Neural progenitor cell (in vitro differentiated cells): ENCODE results near the gene EDC4. TPM values are rescaled to one million over a fixed set of nuclear protein-coding genes. Genes with fewer than 3 reads are reported as not detected.

Experiments used
- DNase-seq: peaks from one replicate; pipeline ENCODE4 v3.0.0-alpha.2; 2016; ENCODE audit warnings: low spot score
- H2AFZ ChIP-seq: fragments of 200-600 bp; sonication (generic); replicated peaks from 2 replicates; pipeline ENCODE4 v1.6.1; 2016; ENCODE audit warnings: antibody characterized with exemption
- H3F3A ChIP-seq: fragments of 200-600 bp; sonication (generic); 2 replicates; pipeline ENCODE4 v1.6.1; 2016; ENCODE audit warnings: antibody characterized with exemption, low read depth
- H3K27ac ChIP-seq: fragments of 200-600 bp; sonication (generic); 2 replicates; pipeline ENCODE4 v1.5.1; 2016; ENCODE audit warnings: mild to moderate bottlenecking
- H3K27me3 ChIP-seq: fragments of 200-600 bp; sonication (generic); 2 replicates; pipeline ENCODE4 v1.6.1; 2016; ENCODE audit warnings: mild to moderate bottlenecking, moderate library complexity
- H3K36me3 ChIP-seq: fragments of 200-600 bp; sonication (generic); 2 replicates; pipeline ENCODE4 v1.5.1; 2016
- H3K4me1 ChIP-seq: fragments of 200-600 bp; sonication (generic); 2 replicates; pipeline ENCODE4 v1.6.1; 2016; ENCODE audit warnings: mixed run types
- H3K4me2 ChIP-seq: fragments of 200-600 bp; sonication (generic); 2 replicates; pipeline ENCODE4 v1.6.1; 2016
- H3K4me3 ChIP-seq: fragments of 200-600 bp; sonication (generic); 2 replicates; pipeline ENCODE4 v1.5.1; 2016
- H3K79me2 ChIP-seq: fragments of 200-600 bp; sonication (generic); 2 replicates; pipeline ENCODE4 v1.6.1; 2016; ENCODE audit warnings: low read depth
- H3K9ac ChIP-seq: fragments of 200-600 bp; sonication (generic); 2 replicates; pipeline ENCODE4 v1.6.1; 2016
- H3K9me3 ChIP-seq: fragments of 200-600 bp; sonication (generic); 2 replicates; pipeline ENCODE4 v1.5.1; 2016; ENCODE audit warnings: low read depth
- H4K20me1 ChIP-seq: fragments of 200-600 bp; sonication (generic); 2 replicates; pipeline ENCODE4 v1.6.1; 2016; ENCODE audit warnings: low read depth
- H3K27ac Mint-ChIP-seq: 3 replicates; pipeline ENCODE4 v1.8.0; 2021; ENCODE audit warnings: mixed read lengths
- H3K27me3 Mint-ChIP-seq: 2 replicates; pipeline ENCODE4 v1.8.0; 2022; ENCODE audit warnings: low read depth, mild to moderate bottlenecking, inconsistent platforms, moderate library complexity, mixed read lengths; ENCODE audit not compliant: insufficient read depth
- H3K36me3 Mint-ChIP-seq: 3 replicates; pipeline ENCODE4 v1.8.0; 2021; ENCODE audit warnings: mixed read lengths
- H3K4me1 Mint-ChIP-seq: 3 replicates; pipeline ENCODE4 v1.8.0; 2021; ENCODE audit warnings: mixed read lengths
- H3K4me3 Mint-ChIP-seq: 3 replicates; pipeline ENCODE4 v1.8.0; 2021; ENCODE audit warnings: mild to moderate bottlenecking, moderate library complexity, mixed read lengths
- H3K9me3 Mint-ChIP-seq: 3 replicates; pipeline ENCODE4 v1.8.0; 2020; ENCODE audit warnings: mixed read lengths
- CTCF ChIP-seq: fragments of 200-600 bp; sonication (generic); IDR thresholded peaks from 2 replicates; pipeline ENCODE4 v1.5.1; 2017; ENCODE audit warnings: antibody characterized with exemption, mild to moderate bottlenecking
- EZH2 ChIP-seq: fragments of 200-600 bp; sonication (generic); IDR thresholded peaks from 2 replicates; pipeline ENCODE4 v1.6.1; 2017; ENCODE audit warnings: antibody characterized with exemption, mild to moderate bottlenecking, moderate library complexity
- EZH2phosphoT487 ChIP-seq: fragments of 200-600 bp; sonication (generic); IDR thresholded peaks from 2 replicates; pipeline ENCODE4 v1.6.1; 2017; ENCODE audit warnings: antibody characterized with exemption
- total RNA-seq: library from RNA; depleted of rRNA; stranded (reverse); fragments of >200 nt; gene quantifications from 2 replicates; pipeline ENCODE4 v1.2.3, GENCODE V29; 2015; ENCODE audit warnings: low replicate concordance

Gene EDC4
- total RNA-seq, 1 donor from 2014 or later: 32.7 TPM

- no peaks in the 10 kb centered on the region for H3K79me2 ChIP-seq
- no peak overlapping the region for H3K4me3 ChIP-seq
- Mint-ChIP-seq H3K4me3 (no peak overlapping the region), H3K27me3 (peaks cover 2% of the 10 kb centered on the region), H3K36me3 (peaks cover 17% of the 10 kb centered on the region), H3K9me3 (no peaks in the 10 kb centered on the region), H3K27ac (no peak overlapping the region), H3K4me1 (peaks cover 4% of the 10 kb centered on the region)
- H3K9me3 ChIP-seq: no peaks in the 10 kb centered on the region
- peaks cover 20% of the 10 kb centered on the region for H3F3A ChIP-seq
- TF ChIP-seq EZH2phosphoT487 (no peak), CTCF (no peak), EZH2 (no peak)
- no peak overlapping the region for H3K4me2 ChIP-seq
- H4K20me1 ChIP-seq: peaks cover 26% of the 10 kb centered on the region
- DNase-seq: no peak
- no peaks in the 10 kb centered on the region for H3K36me3 ChIP-seq
- H2AFZ ChIP-seq: no peak overlapping the region
- H3K9ac ChIP-seq: no peak overlapping the region
- H3K4me1 ChIP-seq: peaks cover 11% of the 10 kb centered on the region
- H3K27me3 ChIP-seq: no peaks in the 10 kb centered on the region
- no peak overlapping the region for H3K27ac ChIP-seq
Observed at GRCh38 chr16:67881621-67882161, 8.8 kb downstream of the EDC4 start.

GRCh38 chr16:67882374-67883145 is 9.7 kb downstream of the EDC4 start:
- Histone ChIP-seq H2AFZ (no peak overlapping the region), H3K79me2 (no peaks in the 10 kb centered on the region), H3K36me3 (no peaks in the 10 kb centered on the region), H4K20me1 (peaks cover 26% of the 10 kb centered on the region), H3K27me3 (no peaks in the 10 kb centered on the region), H3K9me3 (no peaks in the 10 kb centered on the region), H3K4me1 (peaks cover 12% of the 10 kb centered on the region), H3K4me3 (no peak overlapping the region), H3K9ac (no peak overlapping the region), H3F3A (peaks cover 20% of the 10 kb centered on the region), H3K4me2 (no peak overlapping the region), H3K27ac (no peak overlapping the region)
- Mint-ChIP-seq H3K9me3 (no peaks in the 10 kb centered on the region), H3K36me3 (peaks cover 17% of the 10 kb centered on the region), H3K27ac (no peak overlapping the region), H3K27me3 (peaks cover 2% of the 10 kb centered on the region), H3K4me1 (peaks cover 4% of the 10 kb centered on the region), H3K4me3 (no peak overlapping the region)
- no peak for TF ChIP-seq EZH2
- TF ChIP-seq EZH2phosphoT487: no peak
- no peak for TF ChIP-seq CTCF
- no peak for DNase-seq

GRCh38 chr16:67883146-67883871 is 10.5 kb downstream of the EDC4 start:
- Histone ChIP-seq H3K27me3 (no peaks in the 10 kb centered on the region), H3K4me2 (no peak overlapping the region), H2AFZ (no peak overlapping the region), H3K9me3 (no peaks in the 10 kb centered on the region), H3K79me2 (no peaks in the 10 kb centered on the region), H3K4me3 (no peak overlapping the region), H3K9ac (no peak overlapping the region), H4K20me1 (peaks cover 26% of the 10 kb centered on the region), H3K36me3 (no peaks in the 10 kb centered on the region), H3F3A (peaks cover 27% of the 10 kb centered on the region), H3K4me1 (peaks cover 18% of the 10 kb centered on the region), H3K27ac (no peak overlapping the region)
- Mint-ChIP-seq H3K27me3 (peaks cover 2% of the 10 kb centered on the region), H3K36me3 (peaks cover 17% of the 10 kb centered on the region), H3K9me3 (no peaks in the 10 kb centered on the region), H3K4me1 (peaks cover 4% of the 10 kb centered on the region), H3K4me3 (no peak overlapping the region), H3K27ac (peak overlapping the region; percentile 3)
- DNase-seq: no peak
- no peak for TF ChIP-seq EZH2phosphoT487
- no peak for TF ChIP-seq EZH2
- TF ChIP-seq CTCF: no peak
